DMS53 treated with DMSO at 0.1 percent for 48 hours (cell line): ENCODE results near the gene EFR3B.
A peak's percentile ranks its signal among the peaks of the same experiment; 100 is the strongest.

Experiments
- DNase-seq: peaks from one replicate; lab custom pipeline; 2025; ENCODE audit not compliant: unreplicated experiment; lab: John Stamatoyannopoulos, UW

The EFR3B gene

DNA sequence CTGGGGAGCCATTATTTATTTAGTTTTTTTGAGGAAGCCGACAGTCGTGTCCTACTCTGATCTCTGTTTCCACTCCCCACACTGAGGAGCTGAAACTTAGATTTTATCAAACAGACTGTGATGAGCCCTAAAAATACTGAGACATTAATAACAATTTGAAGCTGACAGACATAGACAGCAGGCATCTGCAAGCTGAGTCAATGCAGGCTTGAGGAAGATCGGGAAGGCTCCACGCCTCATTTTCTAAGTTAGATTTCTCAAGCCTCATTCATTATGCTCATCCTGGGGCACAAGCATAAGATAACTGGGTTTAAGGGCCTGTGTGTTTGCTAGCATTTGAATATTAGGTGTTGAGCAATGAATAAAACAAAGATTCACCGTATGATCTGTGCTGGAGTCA lies 26.3 kb downstream of the EFR3B start:
- DNase-seq, result no peak

DNA sequence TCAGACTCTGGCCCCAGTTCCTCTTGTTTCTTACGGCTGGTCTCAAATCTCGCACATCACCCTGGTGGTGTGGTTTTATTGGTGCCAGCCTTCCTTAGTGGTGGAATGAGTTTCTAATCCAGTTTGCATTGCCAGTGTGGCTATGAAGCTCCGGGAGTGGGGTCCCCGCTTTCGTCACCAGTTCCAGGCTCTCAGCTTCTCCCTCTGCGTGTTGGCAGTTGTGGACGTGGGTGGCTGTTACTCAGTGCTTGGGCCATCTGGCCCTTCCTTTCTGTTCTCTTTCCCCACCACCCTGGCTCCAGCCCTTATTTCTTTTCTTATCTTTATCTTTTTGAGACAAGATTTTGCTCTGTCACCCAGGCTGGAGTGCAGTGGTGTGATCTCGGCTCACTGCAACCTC lies 30.1 kb downstream of the EFR3B start:
- DNase-seq, result no peak

DNA sequence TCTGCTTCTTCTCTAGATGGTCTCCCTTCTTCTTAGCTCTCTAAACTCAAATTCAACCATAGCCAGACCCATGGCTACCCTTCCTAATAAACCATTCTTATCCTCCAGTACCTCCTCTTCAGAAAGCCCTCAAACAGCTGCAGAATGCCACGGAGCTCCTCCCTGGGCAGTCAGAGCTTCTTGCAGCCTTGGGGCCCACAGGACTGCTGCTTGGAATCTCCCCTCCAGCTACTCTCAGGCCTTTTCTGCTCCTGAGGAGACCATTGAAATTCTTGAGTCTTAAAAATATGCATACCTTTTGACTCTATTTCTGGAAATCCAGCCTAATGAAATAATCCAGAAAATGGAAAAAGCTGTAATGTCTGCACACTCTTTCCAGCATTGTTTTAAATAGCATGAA lies 30.7 kb downstream of the EFR3B start:
- no peak for DNase-seq

DNA sequence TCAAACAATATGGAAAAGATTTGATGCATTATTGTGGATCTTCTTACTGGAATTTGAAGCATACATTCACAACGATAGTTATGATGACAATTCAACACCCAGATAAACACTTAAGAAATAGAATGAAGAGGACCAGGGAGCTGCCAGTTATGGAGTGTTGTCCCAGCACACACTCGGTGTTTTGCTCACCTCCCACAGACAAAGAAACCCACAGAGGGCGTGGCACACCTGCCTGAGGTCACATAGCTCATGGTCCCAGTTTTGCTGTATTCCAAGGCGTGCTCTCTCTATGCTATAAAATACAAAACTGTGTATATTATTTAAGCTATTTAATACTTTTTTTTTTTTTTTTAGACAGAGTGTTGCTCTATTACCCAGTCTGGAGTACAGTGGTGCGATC lies 31.1 kb downstream of the EFR3B start:
- peak; percentile 5 for DNase-seq

DNA sequence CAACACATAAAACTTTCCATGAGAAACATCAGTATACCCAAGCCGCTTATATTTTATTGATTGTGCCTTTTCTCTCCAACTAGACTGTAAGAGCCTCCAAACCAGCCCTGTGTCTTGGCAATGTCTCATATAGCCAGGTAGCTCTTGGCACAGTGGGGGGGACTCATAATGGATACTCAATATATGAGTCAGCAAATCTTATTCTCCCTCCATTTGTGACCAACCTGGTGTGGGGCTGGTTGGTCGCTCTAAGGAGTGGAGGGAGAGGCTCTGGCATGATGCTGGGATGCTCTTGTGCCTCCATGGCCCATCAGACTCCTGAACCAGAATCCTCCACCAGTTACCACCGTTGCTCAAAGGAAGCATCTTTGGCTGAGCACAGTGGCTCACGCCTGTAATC lies 32.0 kb downstream of the EFR3B start:
- no peak for DNase-seq

DNA sequence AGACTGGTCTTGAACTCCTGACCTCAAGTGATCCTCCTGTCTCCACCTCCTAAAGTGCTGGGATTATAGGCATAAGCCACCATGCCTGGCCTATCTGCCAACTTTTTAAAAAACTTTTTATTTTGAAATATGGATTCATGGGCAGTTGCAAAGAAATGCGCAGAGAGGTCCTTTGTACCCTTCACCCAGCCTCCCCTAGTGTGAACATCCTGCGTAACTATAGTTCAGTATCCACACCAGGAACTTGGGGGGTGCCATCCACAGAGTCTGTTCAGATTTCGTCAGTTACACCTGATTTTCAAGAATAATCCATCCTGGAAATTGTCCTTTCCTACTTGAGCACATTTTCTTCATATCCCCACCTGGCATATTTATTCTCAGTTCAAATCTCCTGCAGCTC lies 33.0 kb downstream of the EFR3B start:
- DNase-seq, result no peak

DNA sequence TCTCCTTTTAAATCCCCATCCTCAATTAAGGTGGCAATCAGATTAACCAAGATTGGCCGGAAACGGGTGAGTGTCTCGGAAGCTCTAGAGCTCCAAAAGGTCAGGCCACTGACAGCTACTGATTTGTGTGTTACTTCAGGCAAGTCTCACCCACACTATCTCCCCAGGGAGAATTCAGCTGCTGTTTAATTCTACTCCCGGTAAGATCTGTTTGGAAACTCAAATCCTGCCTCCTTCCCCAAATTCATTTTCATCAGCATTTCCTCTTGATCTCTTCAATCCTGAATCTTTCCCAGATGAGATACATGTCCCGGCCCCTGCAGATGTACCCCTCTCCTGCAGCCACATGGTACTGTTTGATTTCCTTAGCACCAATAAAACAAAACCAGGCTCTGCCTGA lies 34.9 kb downstream of the EFR3B start:
- no peak for DNase-seq

DNA sequence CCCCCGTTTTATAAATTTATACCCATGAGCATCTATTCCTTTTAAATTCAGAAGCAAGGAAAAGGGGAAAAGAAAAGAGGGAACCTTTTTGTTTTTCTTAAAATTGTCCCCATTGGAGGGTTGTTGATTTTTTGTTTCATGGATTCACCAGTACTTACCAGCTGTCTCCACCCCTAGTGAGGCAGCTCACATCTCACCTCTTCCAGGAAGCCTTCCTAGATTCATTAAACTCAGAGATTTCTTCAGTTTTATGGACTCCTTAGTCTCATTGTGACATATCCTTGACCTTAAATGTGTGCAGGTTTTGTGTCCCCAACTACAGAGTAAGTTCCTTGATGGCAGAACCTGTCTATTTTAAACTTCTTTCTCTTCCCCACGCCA lies 35.9 kb downstream of the EFR3B start:
- no peak for DNase-seq

DNA sequence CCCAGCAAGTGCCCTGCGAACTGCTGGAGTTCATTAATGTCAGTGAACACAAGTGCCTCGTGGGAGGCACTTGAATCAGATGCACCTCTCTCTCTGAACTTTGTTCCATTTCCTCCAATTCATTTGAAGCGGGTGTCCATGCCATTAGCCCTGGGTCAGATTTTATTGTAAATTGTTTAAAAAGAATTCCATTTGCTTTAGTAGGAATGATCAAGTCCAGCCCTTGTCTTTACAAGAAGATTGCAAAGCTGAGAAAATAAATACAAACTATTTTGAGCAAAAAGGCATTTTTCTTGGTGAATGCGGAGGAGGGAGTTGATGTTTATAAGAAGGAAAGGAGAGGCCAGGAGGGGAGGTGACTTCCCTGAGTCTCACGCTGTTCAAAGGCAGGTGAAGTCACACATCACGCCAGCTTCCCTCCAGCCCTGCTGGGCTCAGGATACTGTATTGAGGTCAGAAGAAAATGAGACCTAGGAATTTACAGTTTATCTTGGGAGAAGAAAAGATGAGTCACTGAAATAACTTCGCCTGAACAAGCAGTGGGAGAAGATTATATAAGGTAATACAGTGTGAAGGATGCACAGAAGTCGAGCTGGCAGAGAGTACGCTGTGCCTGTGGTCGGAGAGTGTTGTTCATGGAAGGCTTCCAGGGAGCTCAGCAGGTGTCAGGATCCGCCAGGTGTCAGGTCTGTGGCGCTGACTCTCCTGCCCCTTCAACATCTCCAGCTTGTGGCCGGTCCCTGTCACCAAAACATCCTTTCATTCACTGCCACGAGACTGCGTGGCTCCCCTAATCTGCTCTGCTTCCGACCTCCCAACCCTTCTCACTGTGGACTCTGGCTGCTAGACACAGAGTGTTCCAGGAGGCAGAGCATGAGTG lies 36.5 kb downstream of the EFR3B start:
- peak; percentile 80 for DNase-seq

DNA sequence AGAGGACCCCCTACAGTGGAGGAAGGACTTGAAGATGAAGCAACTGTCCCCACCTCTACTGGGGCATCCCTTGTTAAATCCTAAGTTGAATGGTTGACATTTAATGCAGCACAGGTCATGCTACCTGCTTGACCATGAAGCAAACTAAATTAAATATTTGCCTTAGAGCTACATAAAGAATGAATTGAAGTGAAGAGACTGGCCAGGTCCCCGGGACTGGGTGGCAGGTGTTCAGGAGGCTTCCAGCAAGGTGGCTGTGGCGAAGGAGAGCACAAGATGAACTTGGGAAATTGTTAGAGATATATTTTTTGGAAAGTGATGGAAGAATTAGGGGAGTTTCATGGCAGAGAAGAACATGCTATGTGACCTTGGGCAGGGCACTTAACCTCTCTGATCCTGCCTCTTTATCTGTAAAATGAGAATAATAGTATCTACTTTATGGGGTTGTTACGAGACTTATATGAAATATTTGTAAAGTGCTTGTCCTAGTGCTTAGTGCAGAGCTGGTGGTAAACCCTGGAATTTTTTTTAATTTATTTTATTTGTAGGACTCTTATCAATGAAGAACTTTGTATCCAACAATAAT lies 37.3 kb downstream of the EFR3B start:
- peak; percentile 48 for DNase-seq

DNA sequence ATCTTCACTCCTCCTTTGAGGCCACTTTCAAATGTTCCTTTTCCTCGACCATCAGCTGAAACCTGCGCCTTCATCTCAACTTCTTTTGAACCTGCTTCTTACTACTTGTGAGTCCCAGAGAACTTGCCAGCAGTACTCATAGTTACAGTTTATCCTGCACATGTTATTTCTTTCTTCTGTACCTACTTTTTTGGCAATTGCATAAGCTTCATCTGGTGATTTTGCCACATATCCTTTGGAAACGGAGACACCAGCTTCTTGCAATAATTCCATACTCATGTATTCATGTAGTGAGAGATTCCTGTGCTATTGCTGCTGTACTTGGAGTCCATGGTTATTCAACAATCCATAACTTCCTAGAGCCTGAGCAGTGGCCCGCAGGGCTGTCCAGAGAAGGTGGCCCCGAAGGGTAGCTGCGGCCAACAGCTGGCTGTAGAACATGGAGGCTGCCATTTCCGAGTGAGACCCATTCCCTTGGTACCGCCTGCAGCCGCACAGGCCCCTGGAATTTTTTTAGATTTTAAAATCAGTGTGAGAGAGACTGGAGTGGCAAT lies 39.4 kb downstream of the EFR3B start:
- DNase-seq, result no peak

DNA sequence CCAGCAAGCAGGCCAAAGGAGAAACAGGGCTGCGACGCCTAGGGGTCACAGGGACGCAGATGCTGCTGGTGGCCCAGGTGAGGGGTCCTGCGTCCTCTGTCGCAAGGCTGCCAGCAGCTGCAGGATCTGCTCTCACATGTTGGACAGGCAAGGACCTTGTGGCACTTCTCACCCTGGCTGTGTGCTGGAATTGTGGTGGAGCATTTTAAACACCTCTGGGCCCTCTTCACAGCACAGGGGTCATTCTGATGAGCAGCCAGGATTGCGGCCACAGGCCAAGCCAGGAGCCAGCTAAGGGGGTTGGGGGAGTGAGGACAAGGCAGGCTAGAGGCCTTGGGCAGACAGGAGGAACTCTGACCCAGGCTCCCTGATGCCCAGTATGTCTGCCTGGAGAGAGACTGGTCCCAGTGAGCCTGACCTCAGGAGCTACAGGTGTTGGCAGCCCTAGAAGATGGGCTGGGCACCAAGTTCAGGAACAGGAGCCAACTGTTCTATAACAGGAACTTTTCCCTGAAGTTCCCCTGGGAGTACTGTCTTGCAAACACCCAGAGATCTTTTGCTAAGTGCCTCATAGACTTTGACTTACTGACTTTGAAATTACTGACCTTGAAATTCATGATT lies 40.2 kb downstream of the EFR3B start:
- DNase-seq, result no peak

DNA sequence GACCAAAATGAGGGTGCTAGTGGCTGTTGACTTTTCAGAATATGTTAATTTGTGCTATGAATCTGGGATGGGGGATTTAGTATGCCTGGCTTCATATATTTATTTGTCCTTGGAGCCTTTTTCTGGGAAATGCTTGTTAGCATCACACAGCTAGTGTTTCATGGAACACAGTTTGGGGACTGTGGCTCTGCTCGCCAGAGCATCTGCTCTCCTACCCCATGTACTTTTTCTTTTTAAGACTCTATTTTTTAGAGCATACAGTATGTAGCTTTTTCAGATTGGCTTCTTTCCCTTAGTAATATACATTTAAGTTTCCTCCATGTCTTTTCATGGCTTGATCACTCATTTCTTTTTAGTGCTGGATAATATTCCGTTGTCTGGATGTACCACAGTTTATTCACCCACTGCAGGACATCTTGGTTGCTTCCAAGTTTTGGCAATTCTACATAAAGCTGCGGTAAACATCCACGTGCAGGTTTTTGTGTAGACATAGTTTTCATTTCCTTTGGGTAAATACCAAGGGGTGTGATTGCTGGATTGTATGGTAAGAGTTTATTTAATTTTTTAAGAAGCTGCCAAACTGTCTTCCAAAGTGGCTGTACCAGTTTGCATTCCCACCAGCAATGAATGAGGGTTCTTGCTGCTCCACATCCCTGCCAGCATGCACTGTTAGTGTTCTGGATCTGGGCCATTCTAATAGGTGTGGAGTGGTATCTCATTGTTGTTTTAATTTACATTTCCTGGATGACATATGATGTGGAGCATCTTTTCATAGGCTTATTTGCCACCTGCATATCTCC lies 44.1 kb downstream of the EFR3B start:
- DNase-seq, result no peak

DNA sequence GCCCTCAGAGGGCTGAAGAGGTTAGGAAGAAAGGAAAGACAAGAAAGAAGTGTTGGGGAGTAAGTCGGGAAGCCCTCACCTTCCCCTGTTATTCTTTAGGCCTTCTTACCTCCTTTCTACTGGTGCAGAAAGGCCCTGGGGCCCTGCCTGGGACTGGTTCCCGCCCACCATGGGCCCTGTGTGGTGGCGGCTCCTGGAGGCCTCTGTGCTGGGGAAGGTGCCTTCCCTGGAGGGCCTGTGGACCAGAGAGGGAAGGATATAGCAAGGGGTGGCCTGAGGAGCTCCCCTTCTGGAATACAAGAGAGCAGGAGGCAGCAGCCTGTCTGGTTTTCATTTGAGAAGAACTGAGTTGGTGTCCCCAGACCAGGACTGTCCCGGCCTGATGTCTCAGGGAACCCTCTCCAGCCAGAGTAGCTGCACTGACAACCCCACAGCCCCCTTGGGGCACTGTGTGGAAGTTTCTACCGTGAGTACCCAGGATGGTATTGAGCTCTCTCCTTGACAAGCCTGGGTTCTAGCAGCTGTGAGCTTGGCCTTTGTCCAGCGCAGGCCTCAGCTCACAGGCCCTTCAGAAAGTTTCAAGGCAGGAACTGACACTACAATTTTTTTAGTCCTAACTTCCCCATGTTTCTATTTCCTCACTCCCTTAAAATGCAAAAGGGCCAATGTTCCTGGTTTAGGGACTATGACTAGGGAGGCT lies 47.1 kb downstream of the EFR3B start:
- no peak for DNase-seq

DNA sequence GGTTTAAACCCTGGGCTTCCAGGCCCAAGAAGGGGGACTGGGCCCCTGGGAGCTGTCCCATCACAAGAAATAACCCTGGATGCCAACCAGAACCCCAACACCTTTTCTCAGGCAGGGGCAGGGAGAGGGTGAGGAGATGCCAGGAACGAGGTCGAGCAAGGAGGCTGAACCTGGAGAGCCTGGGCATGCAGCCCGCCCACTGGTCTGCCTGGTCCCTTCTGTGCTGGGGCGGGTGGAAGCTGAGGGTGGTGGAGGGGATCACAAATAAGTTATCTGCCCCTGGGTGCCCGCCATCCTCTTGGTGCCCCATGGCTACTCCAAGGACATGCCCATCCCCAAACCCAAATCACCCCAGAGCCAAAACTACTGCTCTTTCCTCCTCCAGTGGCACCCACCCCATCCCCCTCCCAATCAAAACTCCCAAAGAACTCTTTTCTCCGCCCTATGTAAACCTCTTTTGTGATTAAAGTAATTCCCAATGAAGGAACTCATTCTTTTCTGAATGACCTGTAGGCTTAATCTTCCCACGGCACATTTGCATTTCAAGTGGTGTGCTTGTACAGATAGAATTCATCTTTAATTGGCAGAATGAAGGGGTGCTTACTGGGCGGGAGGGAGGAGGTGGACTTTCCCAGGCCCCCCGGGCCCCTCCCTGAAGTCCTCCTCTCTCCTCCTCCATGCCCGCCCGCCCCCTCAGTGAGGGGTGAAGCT lies 47.9 kb downstream of the EFR3B start:
- DNase-seq, result no peak

DNA sequence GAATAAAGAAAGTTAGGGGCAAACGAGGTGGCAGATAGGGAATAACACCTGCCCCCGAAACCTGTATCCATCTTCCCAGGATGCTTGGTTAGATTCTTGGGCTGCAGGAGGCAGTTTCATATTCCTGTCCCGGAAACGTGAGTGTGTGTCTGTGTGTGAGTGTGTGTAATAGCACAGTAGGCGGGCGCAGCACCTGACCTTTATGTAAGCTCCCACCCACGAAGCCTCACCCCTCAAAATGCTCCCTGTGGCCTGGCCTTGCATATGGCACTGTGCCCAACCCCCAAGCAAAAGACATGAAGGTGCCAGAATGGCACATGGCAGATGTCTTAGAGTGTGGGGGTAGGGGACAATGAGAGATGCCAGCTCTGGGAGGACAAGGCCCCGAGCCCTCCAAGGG lies 48.9 kb downstream of the EFR3B start:
- no peak for DNase-seq

DNA sequence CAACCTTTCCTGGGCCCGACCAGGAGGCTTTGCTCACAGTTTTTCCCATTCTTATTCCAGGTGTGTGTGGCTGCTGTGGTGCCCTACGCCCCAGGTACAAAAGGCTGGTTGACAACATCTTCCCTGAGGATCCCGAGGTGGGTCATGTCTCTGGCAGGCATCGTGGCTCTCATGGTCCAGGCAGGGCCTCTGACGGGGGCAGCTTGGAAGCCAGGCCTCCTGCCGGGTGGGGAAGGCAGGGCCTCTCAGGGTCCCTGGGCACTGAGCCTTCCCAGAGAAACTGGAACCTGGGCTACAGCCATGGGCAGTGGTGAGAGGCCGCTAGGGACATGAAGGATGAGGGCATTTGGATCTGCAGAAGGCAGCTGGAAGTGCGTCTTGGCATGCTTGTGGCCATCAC lies 49.4 kb downstream of the EFR3B start:
- DNase-seq, result no peak

DNA sequence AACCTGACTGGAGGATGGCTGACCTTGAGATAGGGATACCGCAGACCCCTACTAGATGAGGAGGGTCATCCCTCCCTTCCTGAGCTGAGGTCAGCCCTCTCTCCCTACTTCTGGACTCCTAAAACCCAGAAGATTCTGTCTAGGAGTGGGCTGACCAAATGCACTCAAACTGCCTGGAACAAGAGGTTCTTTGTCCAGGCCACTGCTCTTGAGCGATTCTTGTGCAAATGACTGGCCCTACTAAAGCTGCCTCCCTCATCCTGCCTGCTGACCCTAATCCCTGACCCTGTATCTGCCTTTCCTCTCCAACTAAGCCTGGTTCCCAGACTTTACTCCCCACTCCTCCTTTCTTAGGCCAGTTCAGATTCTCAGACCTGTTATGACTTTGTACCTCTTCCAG lies 56.2 kb downstream of the EFR3B start:
- no peak for DNase-seq

DNA sequence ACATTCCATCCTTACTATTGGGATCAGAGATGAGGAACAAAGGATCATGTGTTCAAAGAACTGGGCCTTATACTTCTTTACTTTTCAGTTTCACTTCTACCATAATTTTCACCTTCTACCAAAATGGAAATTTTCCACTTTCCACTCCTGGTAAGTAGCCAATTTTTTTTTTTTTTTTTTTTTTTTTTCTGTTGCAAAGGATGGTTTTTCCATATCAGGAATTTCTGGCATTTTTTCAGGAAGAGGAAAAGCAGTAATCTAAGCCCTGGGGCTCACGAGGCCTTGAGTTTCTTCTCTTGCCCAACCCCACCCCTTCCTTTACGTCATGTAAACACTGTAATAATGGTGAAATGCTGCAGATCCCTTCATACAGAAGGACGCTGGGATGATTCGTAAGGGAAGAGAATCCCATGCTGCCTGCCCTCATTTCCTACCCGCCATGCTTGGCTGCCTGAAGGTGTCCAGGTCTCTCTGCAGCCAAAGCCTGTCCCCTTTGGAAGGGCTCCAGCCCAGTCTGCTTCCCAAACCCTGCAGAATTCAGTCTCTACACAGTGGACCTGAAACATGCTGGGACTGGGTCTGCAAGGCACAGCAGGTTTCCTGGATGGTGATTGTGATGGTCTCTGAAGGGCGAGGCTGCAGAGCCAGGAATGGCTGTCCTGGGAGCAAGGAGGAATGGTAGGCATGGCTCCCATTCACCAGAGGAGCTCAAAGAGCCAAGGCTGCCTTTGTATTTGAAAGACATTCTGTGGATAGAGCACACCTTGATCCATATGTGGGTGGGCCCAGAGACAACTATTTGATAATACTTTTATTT lies 57.0 kb downstream of the EFR3B start:
- no peak for DNase-seq
